Measurements from ENCODE around the gene PUS7L. TPM values are rescaled to one million over a fixed set of nuclear protein-coding genes. Genes with fewer than 3 reads are reported as not detected.
A peak's percentile ranks its signal among the peaks of the same experiment; 100 is the strongest.

Gene PUS7L
- total and polyA plus RNA-seq, 2 of the 13 experiments (the other 11 are each of a cell fraction or from before 2014, with no cell fraction given), result 6.5 to 37.6 TPM

DNA sequence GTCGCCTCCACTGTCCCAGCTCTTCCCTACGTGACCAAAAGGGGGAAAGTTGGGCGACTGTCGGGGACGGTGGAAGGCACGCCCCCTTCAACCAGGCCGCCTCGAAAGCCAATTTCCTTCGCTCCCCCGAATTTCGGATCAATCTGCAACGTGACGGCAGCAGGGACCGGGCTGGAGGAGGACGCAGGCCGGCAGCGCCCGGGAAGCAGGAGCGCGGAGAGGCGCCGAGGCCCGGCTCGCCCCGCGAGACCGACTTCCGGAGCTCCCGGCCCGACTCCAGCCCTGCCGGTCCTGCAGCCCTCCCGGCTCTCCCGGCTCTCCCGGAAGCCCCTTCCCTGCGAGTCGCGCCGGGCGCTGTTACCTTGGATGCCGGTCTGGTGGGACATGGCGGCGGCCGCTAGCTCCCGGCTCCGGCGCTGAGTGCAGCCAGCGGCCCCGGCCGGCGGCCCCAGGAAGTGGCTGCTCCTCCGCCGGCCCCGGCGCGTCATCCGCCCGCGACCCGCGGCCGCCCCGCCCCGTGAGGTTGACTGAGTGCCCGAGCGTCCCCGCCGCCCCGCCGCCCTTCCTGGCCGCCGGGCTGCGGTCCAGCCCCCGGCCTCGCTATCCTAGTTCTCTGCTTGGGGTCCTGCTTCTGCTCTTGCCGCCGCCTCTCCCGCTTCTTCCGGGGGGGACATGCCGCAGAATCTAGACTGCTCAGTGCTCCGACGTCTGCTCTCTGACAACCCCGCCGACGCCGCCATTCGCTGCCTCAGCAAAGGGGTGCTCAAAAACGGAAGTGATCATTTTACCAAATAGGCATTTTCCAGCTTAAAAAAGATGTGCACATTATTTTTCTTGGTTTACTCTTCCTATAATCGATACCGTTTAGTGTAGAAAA, 47.5 kb upstream of the PUS7L start, which contains the start of gene TWF1 (continued):
- peak; percentile 86 for TF ChIP-seq ZMYM4 (CRISPR knock-in tag; IDR thresholded peaks at IDR 0.05)
- TF ChIP-seq ZFP36L1 (CRISPR knock-in tag; IDR thresholded peaks at IDR 0.05), result no peak
- peak; percentile 87 for TF ChIP-seq CREB1 (IDR thresholded peaks at IDR 0.05)
- 0 out of 2 replicates have a peak, but pooled peaks have one; percentile 36 for TF ChIP-seq CREB1 (CRISPR knock-in tag; IDR thresholded peaks at IDR 0.05)
- TF ChIP-seq ZNF546 (CRISPR knock-in tag; conservative IDR thresholded peaks at IDR 0.05), result no peak
- TF ChIP-seq SMAD9 (CRISPR knock-in tag; IDR thresholded peaks at IDR 0.05), result no peak

DNA sequence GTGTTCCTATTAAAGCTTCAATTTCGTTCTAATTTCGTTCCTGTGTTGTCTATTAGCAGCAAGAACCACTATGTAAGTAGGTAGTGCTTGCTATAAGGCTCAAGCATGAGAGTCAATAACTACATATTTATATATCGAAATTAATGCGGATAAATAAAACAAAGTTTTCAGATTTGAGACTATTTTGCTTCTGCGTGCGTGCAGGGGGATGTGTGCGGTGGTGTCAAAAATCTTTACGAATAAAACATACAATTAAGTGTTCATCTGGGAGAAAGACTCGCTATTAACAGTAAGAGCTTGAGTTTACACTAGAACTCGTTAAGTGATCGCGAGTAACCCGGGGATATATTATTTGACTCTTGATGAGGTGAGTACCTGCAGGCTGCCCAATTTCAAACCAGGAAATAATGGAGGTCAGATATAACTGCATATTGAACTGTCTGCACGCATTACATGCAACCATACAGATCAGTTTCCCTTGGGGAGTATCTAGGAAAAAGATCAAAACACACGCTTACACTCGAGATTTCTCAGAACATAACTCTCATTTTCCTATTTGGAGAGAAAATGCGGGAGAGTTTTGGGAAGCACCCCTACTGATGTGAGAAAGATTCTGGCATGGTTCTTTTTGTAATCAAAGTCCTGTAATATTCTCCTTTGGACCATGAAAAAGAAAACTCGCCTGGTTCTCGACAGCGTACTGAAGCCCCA, 46.7 kb upstream of the PUS7L start:
- BruUV-seq (replicated peaks), result TSS peak; percentile 61
- H2AFZ ChIP-seq (ENCODE audit: low read length), result peak overlapping the region; percentile 25
- DNase-seq (ENCODE audit: low spot score) (peak; percentile 6), FAIRE-seq (peak; percentile 66), ATAC-seq (peak; percentile 20)
- no peaks in the 10 kb centered on the region for H4K20me1 ChIP-seq (ENCODE audit: insufficient read depth, low read length)
- ChIA-PET POLR2A (interaction anchor here (1.0 to 3.2 kb wide), 9 partner anchors 8 to 77 kb away, joined by 4 to 17 read pairs (median 7); partner anchors contain the start of genes IRAK4, PUS7L and TMEM117), CTCF (ENCODE audit: low intra/inter-chr PET ratio, low total read pairs) (no interaction called here)
- in situ Hi-C loops (cut with HindIII; ENCODE audit: extremely low pct_ligation_motif_present, low pct_unique_long_range_greater_than_20kb) (no loop called here), intact Hi-C loops (cut with micrococcal nuclease; ENCODE audit: unreplicated experiment) (loop anchor here (1.0 to 5.0 kb wide), 4 partner anchors 29 to 77 kb away; partner anchors contain the start of genes IRAK4, PUS7L and TMEM117)
- H3K27ac ChIP-seq (ENCODE audit: extremely low read length, insufficient read depth, low read length), result peak overlapping the region; percentile 96
- peak overlapping the region; percentile 71 for H3K4me2 ChIP-seq (ENCODE audit: low read depth, low read length)
- peaks cover 0 to 13% of the 10 kb centered on the region in 2 experiments; a peak in 3 of 5 replicates for H3K36me3 ChIP-seq (replicated peaks in 1 of 2; ENCODE audit: control insufficient read depth in 1 of 2, insufficient read depth in 2 of 2, low read length in 2 of 2)
- TF ChIP-seq SATB2 (CRISPR knock-in tag; IDR thresholded peaks at IDR 0.05), result no peak
- peaks cover 26% of the 10 kb centered on the region for H3K4me1 ChIP-seq (ENCODE audit: insufficient read depth, low read length)
- peak overlapping the region; percentile 97 to 100 (median 98) for H3K4me3 ChIP-seq (replicated peaks in 1 of 3; ENCODE audit: insufficient read depth in 1 of 3, low read depth in 2 of 3, low read length in 3 of 3)
- peaks cover 26% of the 10 kb centered on the region for H3K79me2 ChIP-seq (ENCODE audit: insufficient read depth, low read length)
- H3K9me3 ChIP-seq (ENCODE audit: low read length), result no peaks in the 10 kb centered on the region
- peak overlapping the region; percentile 98 for H3K9ac ChIP-seq (ENCODE audit: insufficient read depth, low read depth, low read length)
- WGBS (ENCODE audit: low lambda C conversion rate), result 0% methylated on average over 20 of the region's 20 CpGs
- H3K27me3 ChIP-seq (ENCODE audit: control insufficient read depth in 1 of 2, insufficient read depth in 2 of 2, low read length in 2 of 2), result no peaks in the 10 kb centered on the region

All from HepG2 (cell line).